Duodenal mucosa (tissue), 2 donors: Measurements from ENCODE around the gene NLRP5.
"Not testable (repeated sequence)": the region's sequence is repeated elsewhere in the genome, so short reads cannot be mapped to it uniquely, and the experiment has no call there.

ENCODE experiments used
- H3K27ac ChIP-seq: one replicate; pipeline ENCODE4 v1.7.0; 2013; ENCODE audit warnings: low read depth, low read length
- H3K27me3 ChIP-seq, 2 donors: one replicate each; pipeline ENCODE4 v1.7.0; 2013; ENCODE audit warnings: low read length in 2 of 2, control low read depth in 1 of 2; ENCODE audit not compliant: insufficient read depth in 2 of 2, control insufficient read depth in 1 of 2
- H3K36me3 ChIP-seq, 2 donors: one replicate each; pipeline ENCODE4 v1.7.0; 2013; ENCODE audit warnings: low read length in 2 of 2, control low read depth in 1 of 2; ENCODE audit not compliant: insufficient read depth in 2 of 2, control insufficient read depth in 1 of 2
- H3K4me1 ChIP-seq, 2 donors: one replicate each; pipeline ENCODE4 v1.7.0; 2013; ENCODE audit warnings: low read length in 2 of 2, control low read depth in 1 of 2; ENCODE audit not compliant: insufficient read depth in 2 of 2, control insufficient read depth in 1 of 2
- H3K4me3 ChIP-seq, 2 donors: one replicate each; pipeline ENCODE4 v1.7.0; 2013; ENCODE audit warnings: low read length in 2 of 2, low read depth in 1 of 2
- H3K9ac ChIP-seq, 2 donors: one replicate each; pipeline ENCODE4 v1.7.0; 2013; ENCODE audit warnings: low read length in 2 of 2, low read depth in 1 of 2
- H3K9me3 ChIP-seq, 2 donors: one replicate each; pipeline ENCODE4 v1.7.0; 2013; ENCODE audit warnings: low read length in 2 of 2, control low read depth in 1 of 2; ENCODE audit not compliant: control insufficient read depth in 1 of 2

Gene NLRP5

DNA sequence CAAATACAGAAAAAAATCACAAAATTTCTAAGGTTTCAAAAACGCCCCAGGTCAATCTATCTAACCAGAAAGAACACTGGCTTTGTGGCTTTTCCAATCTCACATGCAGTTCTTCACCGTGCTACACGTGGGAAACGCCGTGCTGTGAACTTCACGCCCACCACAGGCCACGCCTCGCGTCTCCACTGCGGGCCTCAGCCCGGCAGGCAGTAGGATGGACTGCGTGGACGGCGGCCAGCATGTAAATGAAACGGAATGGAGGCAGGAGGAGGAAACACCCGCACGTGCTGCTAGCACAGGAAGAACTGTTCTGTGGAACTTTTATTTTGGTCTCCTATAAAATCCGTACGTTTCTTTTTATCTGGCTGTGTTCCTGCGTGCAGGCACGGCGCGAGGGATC lies 110.7 kb downstream of the NLRP5 start:
- Histone ChIP-seq H3K4me3 (no peak overlapping the region), H3K4me1 (no peaks in the 10 kb centered on the region), H3K27ac (no peak overlapping the region), H3K27me3 (no peaks in the 10 kb centered on the region), H3K9me3 (peaks cover 0 to 3% of the 10 kb centered on the region in 2 donors), H3K36me3 (peaks cover 28 to 74% of the 10 kb centered on the region in 2 donors), H3K9ac (no peak overlapping the region)

DNA sequence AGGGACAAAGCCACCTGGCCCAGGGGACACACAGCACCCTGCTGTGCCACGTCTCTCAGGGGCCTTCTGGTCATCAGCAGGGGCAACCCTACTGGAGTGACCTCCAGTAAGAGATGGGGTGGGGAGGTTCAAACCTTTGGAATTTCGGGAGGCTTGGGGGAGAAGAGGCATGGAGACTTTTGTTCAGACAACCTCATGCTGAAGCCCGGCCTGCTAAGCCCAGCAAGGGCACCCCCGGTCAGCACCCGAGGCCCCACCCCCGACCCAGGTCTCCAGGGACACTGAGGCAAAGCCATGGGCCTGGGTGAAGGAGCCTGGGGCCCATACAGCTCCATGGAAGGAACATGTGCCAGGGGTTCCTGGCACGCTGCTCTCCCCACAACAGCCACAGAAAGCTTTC lies 111.2 kb downstream of the NLRP5 start:
- H3K27me3 ChIP-seq, result no peaks in the 10 kb centered on the region
- H3K36me3 ChIP-seq, result peaks cover 31 to 70% of the 10 kb centered on the region in 2 donors
- H3K27ac ChIP-seq, result no peak overlapping the region
- H3K4me3 ChIP-seq, result no peak overlapping the region
- H3K4me1 ChIP-seq, result no peaks in the 10 kb centered on the region
- no peak overlapping the region for H3K9ac ChIP-seq
- peaks cover 0 to 3% of the 10 kb centered on the region in 2 donors for H3K9me3 ChIP-seq

DNA sequence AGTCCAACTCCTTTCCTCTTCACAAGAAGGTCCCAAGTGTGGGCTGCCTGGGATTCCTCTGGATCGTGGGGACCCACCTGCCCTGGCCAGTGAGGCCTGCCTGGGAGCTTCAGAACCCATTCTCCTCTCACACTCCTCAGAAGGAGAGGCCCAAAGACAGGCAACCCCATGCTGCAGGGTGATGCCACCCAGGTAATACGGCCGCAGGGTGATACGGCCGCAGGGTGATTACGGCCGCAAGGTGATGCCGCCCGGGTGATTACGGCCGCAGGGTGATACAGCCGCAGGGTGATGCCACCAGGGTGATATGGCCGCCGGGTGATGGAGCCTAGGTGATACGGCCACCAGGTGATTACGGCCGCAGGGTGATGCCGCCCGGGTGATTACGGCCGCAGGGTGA lies 111.7 kb downstream of the NLRP5 start:
- not testable (repeated sequence) for H3K4me3 ChIP-seq, H3K27me3 ChIP-seq, H3K9me3 ChIP-seq, H3K27ac ChIP-seq, H3K9ac ChIP-seq, H3K4me1 ChIP-seq
- peaks cover 30 to 66% of the 10 kb centered on the region in 2 donors for H3K36me3 ChIP-seq

DNA sequence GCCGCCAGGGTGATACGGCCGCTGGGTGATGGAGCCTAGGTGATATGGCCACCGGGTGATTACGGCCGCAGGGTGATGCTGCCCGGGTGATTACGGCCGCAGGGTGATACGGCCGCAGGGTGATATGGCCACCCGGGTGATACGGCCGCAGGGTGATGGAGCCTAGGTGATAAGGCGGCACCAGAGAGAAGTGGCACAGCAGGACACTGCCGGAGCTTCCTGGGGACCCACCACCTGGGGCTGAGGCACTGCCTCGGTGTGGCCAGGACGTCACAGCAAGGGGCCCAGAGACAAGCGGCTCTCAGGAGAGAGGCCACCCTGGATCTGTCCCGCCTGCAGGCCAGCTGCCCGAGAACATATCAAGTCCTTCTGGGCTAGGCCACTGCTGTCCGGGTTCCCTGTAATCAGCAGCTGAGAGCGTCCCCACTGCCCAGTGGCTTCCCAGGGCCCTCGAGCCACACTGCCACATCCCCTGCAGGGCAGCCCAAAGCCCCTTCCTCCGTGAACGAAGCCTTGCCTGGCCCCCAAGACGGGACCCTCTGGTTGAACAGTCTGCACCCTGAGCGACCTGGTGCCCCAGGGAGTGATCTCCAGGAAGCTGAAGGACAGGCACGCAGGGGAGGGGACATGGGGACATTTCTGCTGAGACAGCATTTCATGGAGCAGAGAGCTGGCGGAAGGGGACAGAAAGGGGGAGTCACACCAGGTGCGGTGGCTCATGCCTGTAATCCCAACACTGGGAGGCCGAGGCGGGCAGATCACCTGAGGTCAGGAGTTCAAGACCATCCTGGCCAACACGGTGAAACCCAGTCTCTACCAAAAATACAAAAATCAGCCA lies 112.4 kb downstream of the NLRP5 start:
- Histone ChIP-seq H3K27ac (no peak overlapping the region), H3K9ac (no peak overlapping the region), H3K27me3 (no peaks in the 10 kb centered on the region), H3K36me3 (peaks cover 25 to 58% of the 10 kb centered on the region in 2 donors), H3K4me3 (no peak overlapping the region), H3K9me3 (no peaks in the 10 kb centered on the region), H3K4me1 (no peaks in the 10 kb centered on the region)

DNA sequence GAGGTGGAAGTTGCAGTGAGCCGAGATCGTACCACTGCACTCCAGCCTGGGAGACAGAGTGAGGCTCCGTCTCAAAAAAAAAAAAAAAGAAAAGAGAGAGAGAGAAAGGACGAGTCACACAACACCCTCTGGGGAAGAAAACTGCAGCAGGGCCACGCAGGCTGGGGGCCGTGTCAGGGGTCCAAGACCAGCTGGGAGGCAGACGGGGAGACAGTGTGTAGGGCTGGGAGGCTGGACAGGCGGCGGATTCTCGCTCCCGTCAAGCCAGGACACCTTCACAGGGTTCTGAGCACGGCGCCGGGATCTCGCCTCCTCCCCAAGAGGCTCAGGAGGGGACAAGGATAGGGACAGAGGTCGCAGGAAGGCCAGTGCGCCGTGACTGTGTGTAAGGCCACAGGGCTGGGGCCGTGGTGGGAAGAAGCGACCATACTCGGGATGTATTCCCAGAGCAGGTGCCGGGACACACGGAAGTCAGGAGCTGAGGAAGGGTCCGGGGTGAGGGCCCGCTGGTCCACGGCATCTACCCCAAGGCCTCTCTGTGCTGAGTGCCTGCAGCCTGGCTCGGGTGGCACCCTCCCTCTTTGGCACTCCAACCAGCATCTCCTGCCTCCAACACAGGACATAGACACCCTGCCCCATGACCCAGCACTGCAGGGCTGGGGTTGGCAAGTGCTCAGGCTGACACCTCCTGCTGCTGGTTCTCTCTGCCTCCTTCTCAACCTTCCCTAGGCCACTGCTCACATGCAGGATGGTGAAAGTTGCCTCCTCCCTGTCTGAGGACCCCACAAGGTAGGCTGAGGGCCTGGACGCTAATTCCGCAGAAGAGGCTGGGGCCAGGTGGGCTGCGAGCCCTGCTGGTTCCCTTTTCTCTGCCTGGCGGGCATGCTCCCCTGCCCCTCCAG lies 113.3 kb downstream of the NLRP5 start:
- H3K9ac ChIP-seq, result no peak overlapping the region
- peaks cover 25 to 58% of the 10 kb centered on the region in 2 donors for H3K36me3 ChIP-seq
- H3K9me3 ChIP-seq, result no peaks in the 10 kb centered on the region

DNA sequence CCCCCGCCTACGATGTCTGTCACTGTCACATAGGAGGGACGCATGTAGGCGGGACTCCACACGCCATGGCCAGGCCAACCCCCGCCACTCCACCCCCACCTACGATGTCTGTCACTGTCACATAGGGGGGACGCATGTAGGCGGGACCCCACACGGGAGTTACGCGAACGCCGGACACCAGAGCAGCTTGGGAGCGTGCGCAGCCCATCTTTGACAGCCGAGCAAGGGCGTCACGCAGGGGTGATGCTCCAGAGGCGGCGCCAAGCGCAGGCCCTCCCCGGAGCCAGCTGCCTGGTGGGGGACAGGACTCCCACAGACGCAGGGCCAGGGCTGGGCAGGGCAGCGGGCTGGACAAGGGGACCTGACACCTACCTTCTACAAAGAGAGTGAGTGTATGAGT lies 114.5 kb downstream of the NLRP5 start:
- Histone ChIP-seq H3K9me3 (no peaks in the 10 kb centered on the region), H3K36me3 (peaks cover 25 to 48% of the 10 kb centered on the region in 2 donors), H3K4me3 (no peak overlapping the region), H3K9ac (no peak overlapping the region), H3K4me1 (peaks cover under 1 to 8% of the 10 kb centered on the region in 2 donors), H3K27ac (no peak overlapping the region), H3K27me3 (no peaks in the 10 kb centered on the region)

More for the DNA sequence above, 113.3 kb downstream of the NLRP5 start:
- Histone ChIP-seq H3K27me3 (no peaks in the 10 kb centered on the region), H3K4me3 (no peak overlapping the region), H3K27ac (no peak overlapping the region), H3K4me1 (no peaks in the 10 kb centered on the region)

DNA sequence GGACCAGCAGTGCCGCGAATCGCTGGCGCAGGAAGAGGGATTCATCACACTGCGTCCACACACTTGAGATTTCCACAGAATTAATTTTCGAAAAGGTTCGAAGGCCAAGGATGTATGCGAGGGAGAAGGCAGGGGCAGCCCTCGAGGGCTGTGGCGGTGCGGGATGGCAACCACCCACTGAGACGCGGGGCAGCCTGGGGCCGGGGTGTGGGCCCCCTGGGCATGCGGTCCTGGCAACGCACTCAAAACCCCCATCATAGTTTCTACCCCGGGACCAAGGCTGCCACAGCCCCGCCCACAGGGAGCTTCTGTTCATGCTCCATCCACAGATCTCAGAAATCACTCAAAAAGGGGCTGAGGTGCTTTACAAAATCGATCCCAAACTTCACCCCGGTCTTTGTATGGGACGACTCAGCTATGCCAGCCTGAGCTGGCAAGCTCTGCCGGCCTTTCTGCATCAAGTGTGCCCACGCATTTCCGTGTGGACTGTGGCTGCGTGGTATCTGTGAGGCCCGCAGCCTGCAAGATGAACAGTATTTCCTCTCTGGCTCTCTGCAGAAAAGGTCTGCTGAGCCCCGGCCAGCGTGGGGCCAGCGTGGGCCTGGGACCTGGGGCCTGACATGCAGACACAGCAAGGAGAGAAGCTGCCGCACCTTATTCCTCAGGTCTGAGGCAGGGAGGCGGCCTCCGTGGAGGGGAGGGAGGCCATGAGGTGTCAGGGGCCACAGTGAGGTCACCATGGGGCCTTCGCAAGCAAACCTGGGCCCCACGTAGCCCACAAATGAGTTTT lies 115.4 kb downstream of the NLRP5 start:
- Histone ChIP-seq H3K9me3 (no peaks in the 10 kb centered on the region), H3K9ac (no peak overlapping the region), H3K27me3 (no peaks in the 10 kb centered on the region), H3K4me1 (peaks cover 9 to 17% of the 10 kb centered on the region in 2 donors), H3K27ac (no peak overlapping the region), H3K36me3 (peaks cover 25 to 49% of the 10 kb centered on the region in 2 donors), H3K4me3 (no peak overlapping the region)

DNA sequence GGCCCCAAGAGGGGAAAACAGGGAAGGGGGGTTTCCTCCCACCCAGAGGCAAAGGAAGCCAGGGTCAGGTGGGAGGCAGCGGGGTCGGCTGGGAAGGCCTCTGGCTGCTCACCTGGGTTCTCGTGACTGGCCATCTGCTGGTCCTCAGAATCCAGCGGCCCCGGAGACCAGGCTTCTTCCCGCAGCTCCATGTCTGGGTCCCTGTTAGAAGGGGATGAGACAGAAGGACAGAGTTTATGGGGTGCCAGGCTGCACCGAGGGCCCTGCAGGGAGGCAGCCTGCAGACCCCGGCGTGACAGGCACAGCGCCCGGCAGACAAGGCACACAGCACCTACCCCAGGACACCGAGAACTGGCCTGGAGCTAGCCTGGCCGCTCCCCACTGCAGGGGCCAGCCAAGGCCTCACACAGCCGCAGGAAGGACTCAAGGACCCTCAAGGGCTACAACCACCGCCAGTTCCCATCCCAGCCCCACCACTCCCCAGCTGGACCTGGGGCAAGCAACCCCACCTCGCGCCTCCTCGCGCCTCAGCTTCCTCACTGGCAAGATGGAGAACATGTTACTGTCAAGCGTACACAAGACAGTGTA lies 116.5 kb downstream of the NLRP5 start:
- H3K27ac ChIP-seq, result no peak overlapping the region
- H3K27me3 ChIP-seq, result no peaks in the 10 kb centered on the region
- H3K36me3 ChIP-seq, result peaks cover 19 to 43% of the 10 kb centered on the region in 2 donors
- H3K4me1 ChIP-seq, result peaks cover 9 to 24% of the 10 kb centered on the region in 2 donors
- no peaks in the 10 kb centered on the region for H3K9me3 ChIP-seq
- H3K4me3 ChIP-seq, result no peak overlapping the region
- no peak overlapping the region for H3K9ac ChIP-seq

DNA sequence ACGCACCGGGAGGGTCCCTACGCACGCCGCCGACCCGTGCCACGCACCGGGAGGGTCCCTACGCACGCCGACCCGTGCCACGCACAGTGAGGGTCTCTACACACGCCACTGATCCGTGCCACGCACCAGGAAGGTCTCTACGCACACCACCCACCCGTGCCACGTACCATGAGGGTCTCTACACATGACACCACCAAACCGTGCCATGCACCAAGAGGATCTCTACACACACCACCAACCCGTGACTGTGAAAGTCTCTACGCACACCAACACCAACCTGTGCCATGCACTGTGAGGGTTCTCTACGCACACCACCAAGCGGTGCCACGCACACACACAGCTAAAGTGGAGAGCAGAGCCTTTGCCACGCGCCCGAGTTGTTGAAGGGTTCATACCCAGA lies 117.8 kb downstream of the NLRP5 start:
- peaks cover 15 to 33% of the 10 kb centered on the region in 2 donors for H3K36me3 ChIP-seq
- no peak overlapping the region for H3K9ac ChIP-seq
- no peaks in the 10 kb centered on the region for H3K9me3 ChIP-seq
- peaks cover 21 to 37% of the 10 kb centered on the region in 2 donors for H3K4me1 ChIP-seq
- no peaks in the 10 kb centered on the region for H3K27me3 ChIP-seq
- H3K27ac ChIP-seq, result no peak overlapping the region
- H3K4me3 ChIP-seq, result no peak overlapping the region
